AG04449 (cell line): Measurements from ENCODE around the gene COX8C.

ENCODE experiments used
- CTCF ChIA-PET: fragments of 350-600 bp; formaldehyde crosslinking; extraction: SDS; loops from one replicate; lab custom pipeline; 2021; ENCODE audit warnings: antibody characterized with exemption; lab: Yijun Ruan, JAX
- POLR2A ChIA-PET: fragments of 400-600, 350-600 bp; formaldehyde crosslinking; extraction: SDS; loops from one replicate; lab custom pipeline; 2020; ENCODE audit warnings: antibody characterized with exemption, inconsistent platforms; lab: Yijun Ruan, JAX
- DNase-seq: peaks from one replicate; pipeline ENCODE4 v3.0.0-alpha.2; 2010; ENCODE audit warnings: low read depth, low spot score
- H3K4me3 ChIP-seq: 2 replicates; pipeline ENCODE4 v1.5.1; 2011; ENCODE audit warnings: low read depth, mild to moderate bottlenecking, control low read depth, low read length
- CTCF ChIP-seq: IDR thresholded peaks from one replicate; pipeline ENCODE4 v1.5.1; 2011; ENCODE audit warnings: mild to moderate bottlenecking, moderate library complexity, low read length, control low read depth, inconsistent platforms; ENCODE audit not compliant: insufficient read depth; ENCODE audit errors: missing control alignments

COX8C gene

GRCh38 chr14:93319494-93319893 lies 27.5 kb upstream of the COX8C start:
- no peak overlapping the region for H3K4me3 ChIP-seq
- ChIA-PET CTCF (interaction anchor here (1.5 kb wide), 1 partner anchor 12 kb away, joined by 3 read pairs; no protein-coding TSS in a partner anchor), POLR2A (no interaction called here)
- DNase-seq, result no peak
- no peak for TF ChIP-seq CTCF

- CTCF ChIA-PET, result no interaction called here
- no peak for DNase-seq
- POLR2A ChIA-PET, result no interaction called here
- H3K4me3 ChIP-seq, result no peak overlapping the region
- no peak for TF ChIP-seq CTCF
Observed at GRCh38 chr14:93319958-93320357, 27.0 kb upstream of the COX8C start.

- POLR2A ChIA-PET, result no interaction called here
- no peak for DNase-seq
- CTCF ChIA-PET, result no interaction called here
Observed at GRCh38 chr14:93320489-93320888, 26.5 kb upstream of the COX8C start.

GRCh38 chr14:93322929-93323599 lies 23.9 kb upstream of the COX8C start:
- H3K4me3 ChIP-seq, result no peak overlapping the region
- no peak for DNase-seq
- POLR2A ChIA-PET, result no interaction called here
- TF ChIP-seq CTCF, result no peak
- CTCF ChIA-PET, result no interaction called here

More at GRCh38 chr14:93320489-93320888, 26.5 kb upstream of the COX8C start:
- TF ChIP-seq CTCF, result no peak
- no peak overlapping the region for H3K4me3 ChIP-seq

GRCh38 chr14:93323600-93324174 lies 23.3 kb upstream of the COX8C start:
- TF ChIP-seq CTCF, result no peak
- ChIA-PET CTCF (no interaction called here), POLR2A (no interaction called here)
- no peak overlapping the region for H3K4me3 ChIP-seq
- no peak for DNase-seq

- CTCF ChIA-PET, result no interaction called here
- H3K4me3 ChIP-seq, result no peak overlapping the region
- DNase-seq, result no peak
- TF ChIP-seq CTCF, result no peak
- POLR2A ChIA-PET, result no interaction called here
Observed at GRCh38 chr14:93326196-93326595, 20.8 kb upstream of the COX8C start.
